Fibroblast of skin of left biceps (primary cell): ENCODE data around the gene EPB41L4A.

Experiments used
- DNase-seq, 2 experiments: peaks; one replicate each; pipeline ENCODE4 v3.0.0-alpha.2; 2013; ENCODE audit warnings: low read depth in 2 of 2

Gene EPB41L4A

DNA sequence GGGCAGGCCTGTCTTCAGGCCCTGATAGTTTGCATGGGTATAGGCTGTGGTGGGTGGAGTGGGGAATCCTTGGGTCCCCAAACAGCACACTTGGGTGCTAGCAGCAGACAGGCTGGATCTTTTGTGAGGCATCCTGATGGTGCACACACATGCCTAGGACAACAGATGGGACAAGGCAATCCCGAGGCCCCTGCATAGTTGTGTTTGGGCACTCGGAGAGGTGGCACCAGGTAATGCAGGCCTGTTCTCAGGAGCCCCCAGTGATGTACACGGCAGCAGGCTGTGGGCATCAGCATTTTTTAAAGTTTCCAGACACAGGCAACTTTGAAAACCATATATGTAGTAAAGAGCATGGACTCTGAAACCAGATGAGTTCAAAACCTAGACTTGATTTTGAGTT lies 65.4 kb downstream of the EPB41L4A start:
- no peak for DNase-seq

DNA sequence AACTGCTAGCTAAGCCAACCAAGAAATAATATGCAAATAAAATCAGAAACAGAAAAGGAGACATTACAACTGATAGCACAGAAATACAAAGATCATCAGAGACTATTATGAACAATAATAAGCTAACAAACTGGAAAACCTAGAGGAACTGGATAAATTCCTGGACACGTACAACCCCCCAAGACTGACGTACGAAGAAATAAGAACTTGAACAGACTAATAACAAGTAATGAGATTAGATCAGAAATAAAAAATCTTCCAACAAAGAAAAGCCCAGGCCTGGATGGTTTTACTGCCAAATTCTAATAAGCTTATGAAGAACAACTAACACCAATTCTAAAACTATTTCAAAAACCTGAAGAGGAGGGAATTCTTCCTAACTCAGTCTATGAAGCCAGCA lies 67.9 kb downstream of the EPB41L4A start:
- no peak for DNase-seq

DNA sequence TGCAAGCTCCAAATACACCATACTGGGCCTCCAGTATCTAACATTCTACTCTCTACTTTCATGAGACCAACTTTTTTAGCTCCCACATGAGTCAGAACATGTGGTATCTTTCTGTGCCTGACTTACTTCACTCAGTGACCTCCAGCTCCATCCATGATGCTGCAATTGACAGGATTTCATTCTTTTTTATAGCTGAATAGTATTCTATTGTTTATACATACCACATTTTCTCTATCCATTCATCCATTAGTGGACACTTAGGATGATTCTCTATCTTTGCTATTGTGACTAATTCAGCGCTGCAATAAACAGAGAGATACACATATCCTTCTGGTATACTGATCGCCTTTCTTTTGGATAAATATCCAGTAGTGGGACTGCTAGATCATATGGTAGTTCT lies 68.5 kb downstream of the EPB41L4A start:
- no peak for DNase-seq

GRCh38 chr5:112349371-112349770 lies 69.7 kb downstream of the EPB41L4A start:
- no peak for DNase-seq

DNA sequence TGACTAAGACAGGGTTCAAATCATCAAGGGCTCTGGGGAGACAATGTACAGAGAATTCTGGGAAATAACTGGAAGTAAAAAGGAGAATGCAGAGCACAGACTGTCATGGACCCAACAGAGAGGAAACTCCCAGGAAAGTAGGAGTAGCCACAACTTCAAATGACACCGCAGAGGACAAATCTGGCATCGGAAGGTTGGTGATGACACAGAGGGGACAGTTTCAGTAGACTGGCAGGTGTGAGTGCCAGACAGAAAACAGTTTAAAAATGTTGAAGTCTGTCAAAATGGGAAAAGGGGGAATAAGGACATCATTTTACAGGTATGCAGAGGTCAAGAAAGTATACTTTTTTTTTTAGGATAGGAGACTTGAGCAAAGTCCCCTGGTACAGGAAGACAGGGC lies 70.2 kb downstream of the EPB41L4A start:
- no peak for DNase-seq

GRCh38 chr5:112348387-112348786 lies 70.7 kb downstream of the EPB41L4A start:
- DNase-seq = no peak

DNA sequence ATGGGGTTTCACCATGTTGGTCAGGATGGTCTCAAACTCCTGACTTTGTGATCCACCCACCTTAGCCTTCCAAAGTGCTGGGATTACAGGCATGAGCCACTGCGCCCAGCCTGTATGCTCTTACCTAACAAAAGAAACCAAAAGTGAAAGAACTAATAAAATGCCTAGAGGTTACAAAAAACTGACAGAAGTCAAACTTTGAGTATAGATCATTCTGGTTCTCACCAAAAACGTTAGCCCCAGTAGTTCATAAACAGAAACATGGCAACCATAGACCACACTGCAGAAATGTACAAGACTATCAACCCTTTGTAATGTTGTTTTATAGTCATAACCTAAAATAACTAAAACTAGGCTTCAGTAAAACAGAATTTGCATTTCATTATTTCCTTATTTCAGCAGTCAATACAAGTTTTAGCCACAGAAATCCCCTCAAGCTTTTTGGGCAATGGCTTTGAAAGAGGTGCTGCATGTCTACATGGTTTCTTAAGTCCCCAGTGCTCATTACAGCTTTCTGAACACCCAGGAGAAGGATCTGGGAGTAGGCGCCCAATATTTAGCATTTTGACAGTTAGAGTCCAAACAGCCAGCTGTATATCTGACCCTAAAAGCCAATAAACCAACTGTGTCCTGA lies 72.5 kb downstream of the EPB41L4A start:
- DNase-seq = no peak

DNA sequence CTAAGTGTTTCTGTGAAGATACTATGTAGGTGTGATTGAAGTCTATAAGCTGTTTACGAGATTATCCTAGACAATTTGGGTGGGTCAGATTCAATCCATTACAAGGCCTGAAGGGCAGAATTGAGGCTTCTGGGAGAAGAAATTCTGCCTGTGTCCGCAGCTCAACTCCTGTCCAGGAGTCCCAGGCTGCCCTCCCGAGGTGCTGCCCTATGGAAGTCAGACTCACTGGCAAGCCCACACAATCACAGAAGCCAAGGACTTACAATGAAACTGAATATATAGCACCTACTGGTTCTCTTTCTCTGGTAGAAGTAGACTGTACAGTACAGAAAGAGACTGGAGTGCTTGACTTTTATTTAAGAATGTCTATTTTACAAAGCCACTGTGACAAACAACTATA lies 74.5 kb downstream of the EPB41L4A start:
- DNase-seq = no peak

GRCh38 chr5:112342389-112342788 lies 76.7 kb downstream of the EPB41L4A start:
- no peak for DNase-seq

DNA sequence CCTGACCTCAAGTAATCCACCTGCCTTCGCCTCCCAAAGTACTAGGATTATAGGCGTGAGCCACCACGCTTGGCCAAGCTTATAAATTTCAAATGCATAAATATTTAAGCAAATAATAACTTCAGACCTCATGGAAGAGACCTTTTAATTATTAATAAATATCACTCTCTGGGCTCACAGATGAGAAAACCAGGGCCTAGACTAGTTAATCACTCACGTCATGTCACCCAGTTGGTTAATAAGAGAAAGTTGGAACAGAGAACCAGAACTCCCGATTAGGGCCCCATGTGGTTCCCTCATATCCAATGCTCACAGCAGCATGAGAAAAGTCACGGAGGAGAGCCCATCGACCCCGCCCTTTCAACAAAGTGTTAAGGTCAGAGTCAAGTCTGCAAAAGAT lies 79.3 kb downstream of the EPB41L4A start:
- DNase-seq = no peak

GRCh38 chr5:112338681-112339337 lies 80.3 kb downstream of the EPB41L4A start:
- no peak for DNase-seq

- no peak for DNase-seq
Observed at GRCh38 chr5:112333331-112333781, 85.7 kb downstream of the EPB41L4A start.

- DNase-seq = no peak
Observed at GRCh38 chr5:112331892-112332291, 87.2 kb downstream of the EPB41L4A start.

GRCh38 chr5:112329419-112330090 lies 89.5 kb downstream of the EPB41L4A start:
- no peak for DNase-seq

DNA sequence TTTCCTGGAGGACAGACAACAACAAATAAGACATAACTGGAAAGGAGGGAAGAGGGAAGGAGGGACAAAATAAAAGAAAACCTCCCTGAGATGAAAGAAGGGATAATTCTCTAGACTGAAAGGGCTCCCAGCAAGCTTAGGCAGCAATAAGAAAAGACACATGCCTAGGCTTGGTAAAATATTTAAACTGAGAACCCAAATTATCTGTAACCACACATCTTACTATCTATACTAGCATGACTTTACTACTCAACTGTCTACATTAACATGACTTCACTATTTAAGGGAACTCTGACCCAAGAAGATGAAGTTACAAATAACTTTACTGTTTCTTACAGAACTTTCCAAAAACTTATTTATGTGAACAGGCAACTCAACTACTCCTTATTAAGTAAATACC lies 95.9 kb downstream of the EPB41L4A start:
- no peak for DNase-seq

DNA sequence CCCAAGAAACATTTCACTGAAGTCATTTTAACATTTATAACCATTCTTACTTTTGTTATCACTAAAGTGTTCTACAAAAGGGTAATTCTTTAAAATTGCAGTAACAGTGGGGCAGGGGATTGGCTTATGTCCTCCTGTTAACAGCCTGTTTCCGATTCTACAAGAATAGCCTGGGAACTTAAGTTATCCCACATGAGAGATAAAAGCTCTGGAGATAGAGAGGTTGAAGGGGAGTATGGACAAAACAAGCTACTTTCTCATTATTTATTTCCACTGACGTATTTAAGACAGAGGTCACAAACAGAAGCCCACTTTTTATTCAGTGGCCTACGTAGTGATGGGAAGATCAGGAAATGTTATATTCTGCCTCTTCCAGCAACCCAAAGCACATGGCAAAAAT lies 98.7 kb downstream of the EPB41L4A start:
- DNase-seq = no peak

GRCh38 chr5:112318346-112318745 lies 100.7 kb downstream of the EPB41L4A start:
- no peak for DNase-seq

DNA sequence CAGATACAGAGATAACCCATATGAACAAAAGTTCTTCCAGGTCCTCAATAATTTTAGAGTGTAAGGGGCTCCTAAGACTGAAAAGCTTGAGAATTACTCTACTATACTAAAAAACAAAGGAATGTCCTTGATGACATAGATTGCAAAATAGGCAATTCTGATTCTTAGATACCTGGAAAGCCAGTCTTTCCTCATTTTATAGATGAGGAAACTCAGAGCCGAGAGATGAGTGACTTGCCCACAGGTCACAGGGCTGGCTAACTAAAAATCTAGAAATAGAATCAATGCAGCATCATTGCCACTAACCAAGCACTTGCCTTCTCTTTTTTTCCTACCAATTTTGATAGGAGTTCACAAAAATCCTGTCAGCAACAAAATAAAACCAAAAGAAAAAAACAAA lies 101.2 kb downstream of the EPB41L4A start:
- DNase-seq = no peak

DNA sequence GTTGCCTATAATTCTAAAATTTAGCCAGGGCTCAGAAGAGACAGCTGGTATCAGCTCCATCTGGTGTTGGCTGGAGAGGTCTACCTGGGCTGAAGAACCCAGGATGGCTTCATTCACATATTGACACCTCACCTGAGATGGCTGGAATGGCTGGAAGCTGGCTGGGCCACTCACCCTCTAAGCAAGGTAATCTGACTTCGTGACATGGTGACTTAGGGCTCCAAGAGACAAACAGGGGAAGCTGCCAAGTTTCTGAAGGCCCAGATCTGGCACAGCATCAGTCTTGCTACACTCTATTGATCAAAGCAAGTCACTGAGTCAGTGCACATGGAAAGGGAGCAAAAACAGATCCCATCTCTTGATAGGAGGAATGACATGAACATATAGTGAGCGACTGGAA lies 102.3 kb downstream of the EPB41L4A start:
- DNase-seq = no peak

GRCh38 chr5:112316006-112316405 lies 103.1 kb downstream of the EPB41L4A start:
- DNase-seq = no peak

DNA sequence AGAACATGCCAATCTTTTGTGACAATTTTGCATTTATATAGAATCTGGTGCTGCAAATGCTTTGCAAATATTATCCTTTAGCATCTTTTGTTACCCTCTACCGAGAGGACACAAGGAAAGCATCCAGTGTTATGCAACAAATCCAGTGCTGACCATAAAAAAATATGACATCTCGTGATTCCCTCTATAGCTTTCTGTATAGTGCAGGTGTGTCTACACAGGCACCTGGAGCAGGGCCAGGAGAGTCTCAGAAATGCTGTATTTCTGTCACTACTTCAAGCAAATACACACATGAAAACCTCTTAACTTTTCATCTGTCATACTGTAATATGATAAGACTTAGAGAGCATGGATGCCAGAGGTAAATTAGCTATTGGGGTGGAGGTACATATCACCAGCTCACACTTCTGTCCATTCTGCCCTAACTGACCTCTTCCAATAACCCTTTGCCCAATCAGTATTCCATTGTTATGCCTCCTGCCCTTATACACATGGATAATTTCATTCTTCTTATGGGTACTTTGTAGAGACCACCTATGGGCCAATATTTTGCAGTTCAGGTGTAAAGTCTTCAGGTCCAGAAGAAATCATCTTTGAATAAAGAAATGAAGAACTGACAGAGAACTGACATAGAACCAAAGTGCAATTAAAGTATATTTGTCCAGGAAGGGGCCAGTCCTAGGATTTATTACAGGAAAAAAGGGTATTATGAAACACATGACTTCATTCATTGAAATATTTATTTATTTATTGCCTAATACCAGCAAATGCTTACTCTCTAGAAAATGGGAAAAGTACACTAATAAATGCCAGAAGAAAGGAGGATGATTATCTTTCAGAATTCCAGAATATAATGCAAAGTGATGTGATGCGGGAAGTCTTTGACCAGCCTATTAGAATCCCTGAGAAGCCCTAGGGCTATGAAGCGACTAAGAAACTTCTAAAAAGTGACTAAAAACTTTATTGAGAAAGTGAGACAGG lies 106.5 kb downstream of the EPB41L4A start:
- no peak for DNase-seq

DNA sequence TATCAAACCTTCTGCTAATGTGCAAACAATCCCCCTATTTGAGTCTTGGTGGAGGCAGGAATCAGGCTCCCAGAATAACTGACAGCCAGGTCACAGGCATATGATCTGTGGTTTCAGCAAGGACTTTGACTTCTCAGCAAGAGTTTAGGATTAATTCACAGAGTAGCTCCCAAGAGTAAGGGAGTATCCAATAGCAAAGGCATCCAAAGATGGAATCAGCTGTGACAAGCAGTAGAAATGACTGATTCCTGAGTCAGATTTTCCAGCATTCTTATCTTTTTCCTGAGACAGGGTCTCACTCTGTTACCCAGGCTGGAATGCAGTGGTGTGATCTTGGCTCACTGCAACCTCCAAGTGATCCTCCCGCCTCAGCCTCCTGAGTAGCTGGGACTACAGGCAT lies 108.3 kb downstream of the EPB41L4A start:
- DNase-seq = no peak
